ENCODE results near the gene SLC6A9.

The SLC6A9 gene

GRCh38 chr1:44002165-44002564 lies 29.1 kb downstream of the SLC6A9 start:
- no peak for DNase-seq (ENCODE audit: low read depth)

- DNase-seq (ENCODE audit: low read depth) = no peak
These were observed 31.1 kb downstream of the SLC6A9 start for GRCh38 chr1:44000122-44000665.

GRCh38 chr1:43999455-43999854 lies 31.8 kb downstream of the SLC6A9 start:
- no peak for DNase-seq (ENCODE audit: low read depth)

GRCh38 chr1:43998000-43998378 lies 33.3 kb downstream of the SLC6A9 start:
- no peak for DNase-seq (ENCODE audit: low read depth)

GRCh38 chr1:43997295-43997999 lies 33.8 kb downstream of the SLC6A9 start:
- no peak for DNase-seq (ENCODE audit: low read depth)

GRCh38 chr1:43996733-43997115 lies 34.5 kb downstream of the SLC6A9 start:
- DNase-seq (ENCODE audit: low read depth) = no peak

- DNase-seq (ENCODE audit: low read depth) = no peak
These were observed 35.1 kb downstream of the SLC6A9 start for GRCh38 chr1:43995984-43996732.

- DNase-seq (ENCODE audit: low read depth) = no peak
These were observed 36.2 kb downstream of the SLC6A9 start for GRCh38 chr1:43994794-43995790.

GRCh38 chr1:43994071-43994470 lies 37.2 kb downstream of the SLC6A9 start:
- no peak for DNase-seq (ENCODE audit: low read depth)

- no peak for DNase-seq (ENCODE audit: low read depth)
These were observed 37.9 kb downstream of the SLC6A9 start for GRCh38 chr1:43993206-43993914.

- no peak for DNase-seq (ENCODE audit: low read depth)
These were observed 38.8 kb downstream of the SLC6A9 start for GRCh38 chr1:43992232-43992995.

- peak; percentile 63 for DNase-seq (ENCODE audit: low read depth)
These were observed 39.6 kb downstream of the SLC6A9 start, which contains the start of gene CCDC24 for GRCh38 chr1:43991476-43992231. TSS of gene CCDC24 (plus strand) at chr1:43991599. CDS start at chr1:43991879, 280 bp downstream.

GRCh38 chr1:43991200-43991475 lies 40.1 kb downstream of the SLC6A9 start:
- no peak for DNase-seq (ENCODE audit: low read depth)

GRCh38 chr1:43990271-43991199 lies 40.7 kb downstream of the SLC6A9 start:
- no peak for DNase-seq (ENCODE audit: low read depth)

GRCh38 chr1:43987159-43987902 lies 43.9 kb downstream of the SLC6A9 start:
- no peak for DNase-seq (ENCODE audit: low read depth)

- no peak for DNase-seq (ENCODE audit: low read depth)
These were observed 44.5 kb downstream of the SLC6A9 start for GRCh38 chr1:43986712-43987111.

- no peak for DNase-seq (ENCODE audit: low read depth)
These were observed 45.2 kb downstream of the SLC6A9 start for GRCh38 chr1:43985984-43986595.

- DNase-seq (ENCODE audit: low read depth) = no peak
These were observed 46.4 kb downstream of the SLC6A9 start for GRCh38 chr1:43984855-43985254.

All from fibroblast of the conjunctiva (primary cell).